T-helper 1 cell treated with Interleukin-12 subunit alpha and Interleukin-12 subunit beta and Interleukin-4 antibody, amounts not matched to agents 30 ng/mL and 1 ng/mL, for 36 hours (primary cell): Measurements from ENCODE around the gene MYO7A. TPM values are rescaled to one million over a fixed set of nuclear protein-coding genes. Genes with fewer than 3 reads are reported as not detected.

ENCODE experiments used
- intact Hi-C: fragments of 100-400 bp; cut with micrococcal nuclease; formaldehyde crosslinking; loops from one replicate; pipeline ENCODE4 v1.15.1; 2024
- total RNA-seq: library from RNA; stranded (reverse); gene quantifications from 2 replicates; pipeline ENCODE4 v1.2.3, GENCODE V29; 2022

The MYO7A gene
- total RNA-seq, 1 donor from 2014 or later = 0.10 TPM

- intact Hi-C loops = loop anchor here (10.0 kb wide), 1 partner anchor 458 kb away; no protein-coding TSS in a partner anchor
Measured at GRCh38 chr11:77182542-77183430, 54.7 kb downstream of the MYO7A start.

GRCh38 chr11:77183431-77183984 is 55.5 kb downstream of the MYO7A start:
- intact Hi-C loops = loop anchor here (10.0 kb wide), 1 partner anchor 459 kb away; no protein-coding TSS in a partner anchor

GRCh38 chr11:77184136-77184860 is 56.3 kb downstream of the MYO7A start:
- intact Hi-C loops = loop anchor here (10.0 kb wide), 1 partner anchor 459 kb away; no protein-coding TSS in a partner anchor

- intact Hi-C loops = loop anchor here (5.0 to 10.0 kb wide), 2 partner anchors 34 to 462 kb away; no protein-coding TSS in a partner anchor
Measured at GRCh38 chr11:77186302-77186701, 58.3 kb downstream of the MYO7A start.

GRCh38 chr11:77187111-77187750 is 59.2 kb downstream of the MYO7A start:
- intact Hi-C loops = loop anchor here (5.0 to 10.0 kb wide), 2 partner anchors 35 to 462 kb away; no protein-coding TSS in a partner anchor

- intact Hi-C loops = loop anchor here (1.0 to 10.0 kb wide), 5 partner anchors 36 to 463 kb away; no protein-coding TSS in a partner anchor
Measured at GRCh38 chr11:77187776-77188632, 60.0 kb downstream of the MYO7A start.

GRCh38 chr11:77188633-77189491 is 60.8 kb downstream of the MYO7A start:
- intact Hi-C loops = loop anchor here (1.0 to 10.0 kb wide), 5 partner anchors 37 to 464 kb away; no protein-coding TSS in a partner anchor

- intact Hi-C loops = loop anchor here (5.0 to 10.0 kb wide), 2 partner anchors 37 to 465 kb away; no protein-coding TSS in a partner anchor
Measured at GRCh38 chr11:77189588-77190210, 61.7 kb downstream of the MYO7A start.

- intact Hi-C loops = no loop called here
Measured at GRCh38 chr11:77190331-77191075, 62.5 kb downstream of the MYO7A start.

- intact Hi-C loops = no loop called here
Measured at GRCh38 chr11:77191429-77191822, 63.4 kb downstream of the MYO7A start.

- intact Hi-C loops = loop anchor here (1.0 kb wide), 2 partner anchors 356 to 427 kb away; no protein-coding TSS in a partner anchor
Measured at GRCh38 chr11:77191823-77192495, 63.9 kb downstream of the MYO7A start.

GRCh38 chr11:77193167-77193566 is 65.1 kb downstream of the MYO7A start:
- intact Hi-C loops = no loop called here

- intact Hi-C loops = no loop called here
Measured at GRCh38 chr11:77193911-77194830, 66.1 kb downstream of the MYO7A start.

GRCh38 chr11:77195071-77195755 is 67.2 kb downstream of the MYO7A start:
- intact Hi-C loops = no loop called here

- intact Hi-C loops = no loop called here
Measured at GRCh38 chr11:77196961-77197360, 68.9 kb downstream of the MYO7A start.
